ENCODE results near the gene DGKD. TPM values are rescaled to one million over a fixed set of nuclear protein-coding genes. Genes with fewer than 3 reads are reported as not detected.

The DGKD gene
- total and polyA plus RNA-seq, 9 of the 15 experiments (the other 6 are each of a cell fraction or from before 2014, with no cell fraction given): 0.52 to 29.5 (median 10.6) TPM

GRCh38 chr2:233379441-233379840, 25.1 kb downstream of the DGKD start:
- no peak overlapping the region for H2AFZ ChIP-seq (ENCODE audit: low read depth, low read length)
- in situ Hi-C loops (cut with MboI) (no loop called here), intact Hi-C loops (cut with micrococcal nuclease) (no loop called here)
- H3K9ac ChIP-seq (ENCODE audit: insufficient read depth in 1 of 2, low read depth in 2 of 2, low read length in 2 of 2): no peak overlapping the region
- H3K9me1 ChIP-seq (ENCODE audit: control insufficient read depth, insufficient read depth, low read length): no peaks in the 10 kb centered on the region
- DNase-seq (ENCODE audit: extremely low read depth in 1 of 4, low spot score in 3 of 4): no peak
- H3K79me2 ChIP-seq (ENCODE audit: control insufficient read depth, insufficient read depth, low read length): peaks cover 14% of the 10 kb centered on the region
- no peaks in the 10 kb centered on the region for H3K9me3 ChIP-seq (replicated peaks; ENCODE audit: control insufficient read depth, insufficient read depth, low read depth, low read length)
- no peak overlapping the region for H3K4me3 ChIP-seq
- no peak for ATAC-seq
- CTCF ChIA-PET (ENCODE audit: low intra/inter-chr PET ratio): no interaction called here
- H4K20me1 ChIP-seq (replicated peaks; ENCODE audit: control insufficient read depth, insufficient read depth, low read length): 0 out of 2 replicates have a peak, but pooled peaks cover 5% of the 10 kb centered on the region
- H3K36me3 ChIP-seq (ENCODE audit: control insufficient read depth, insufficient read depth, low read length): 0 out of 3 replicates have a peak, but pooled peaks cover 5% of the 10 kb centered on the region
- no TSS peak for BruUV-seq (replicated peaks)
- peaks cover 0 to 5% of the 10 kb centered on the region in 2 experiments; a peak in 4 of 5 replicates for H3K4me1 ChIP-seq (replicated peaks in 1 of 2; ENCODE audit: control insufficient read depth in 2 of 2, insufficient read depth in 2 of 2, low read length in 2 of 2)
- H3K4me2 ChIP-seq (ENCODE audit: insufficient read depth, low read length): no peak overlapping the region
- POLR2A ChIA-PET: interaction anchor here (0.7 kb wide), 1 partner anchor 8 kb away, joined by 3 read pairs; no protein-coding TSS in a partner anchor
- no peak for FAIRE-seq
- no peaks in the 10 kb centered on the region for H3K27me3 ChIP-seq (ENCODE audit: control insufficient read depth in 2 of 2, insufficient read depth in 2 of 2, low read length in 2 of 2)
- 0% methylated on average over 1 of the region's 1 CpG for WGBS (ENCODE audit: insufficient coverage, low coverage, missing lambda C conversion rate)
- H3K27ac ChIP-seq (ENCODE audit: extremely low read depth, low read depth, low read length): no peak overlapping the region
- no peak for TF ChIP-seq ZNF263 (CRISPR knock-in tag; IDR thresholded peaks at IDR 0.05; ENCODE audit: borderline replicate concordance)
- no peak for TF ChIP-seq CHD7 (IDR thresholded peaks at IDR 0.05; ENCODE audit: low read depth, low read length)
- TF ChIP-seq MEIS2 (IDR thresholded peaks at IDR 0.05; ENCODE audit: partially characterized antibody): no peak
- no peak for TF ChIP-seq RBBP5 (IDR thresholded peaks at IDR 0.05; ENCODE audit: borderline replicate concordance, insufficient read depth, low read length, poor library complexity, severe bottlenecking)
- TF ChIP-seq TCF3 (CRISPR knock-in tag; IDR thresholded peaks at IDR 0.05): no peak
- TF ChIP-seq ZNF592 (IDR thresholded peaks at IDR 0.05): no peak
